ENCODE results near the gene NANOS2. TPM values are rescaled to one million over a fixed set of nuclear protein-coding genes. Genes with fewer than 3 reads are reported as not detected.

The NANOS2 gene
- not detected in 2 replicates for total RNA-seq (2014; rRNA removed; shearing (Covaris generic))
- total RNA-seq (2022), result not detected in 2 replicates
- Bru-seq, nascent RNA, result not detected
- BruChase-seq, experiment 1, labeled RNA remaining after a 6-hour chase, result percentile 20 among the genes with signal in this experiment
- not detected for BruChase-seq, experiment 2, labeled RNA remaining after a 2-hour chase
- long read RNA-seq, result 0 reads

DNA sequence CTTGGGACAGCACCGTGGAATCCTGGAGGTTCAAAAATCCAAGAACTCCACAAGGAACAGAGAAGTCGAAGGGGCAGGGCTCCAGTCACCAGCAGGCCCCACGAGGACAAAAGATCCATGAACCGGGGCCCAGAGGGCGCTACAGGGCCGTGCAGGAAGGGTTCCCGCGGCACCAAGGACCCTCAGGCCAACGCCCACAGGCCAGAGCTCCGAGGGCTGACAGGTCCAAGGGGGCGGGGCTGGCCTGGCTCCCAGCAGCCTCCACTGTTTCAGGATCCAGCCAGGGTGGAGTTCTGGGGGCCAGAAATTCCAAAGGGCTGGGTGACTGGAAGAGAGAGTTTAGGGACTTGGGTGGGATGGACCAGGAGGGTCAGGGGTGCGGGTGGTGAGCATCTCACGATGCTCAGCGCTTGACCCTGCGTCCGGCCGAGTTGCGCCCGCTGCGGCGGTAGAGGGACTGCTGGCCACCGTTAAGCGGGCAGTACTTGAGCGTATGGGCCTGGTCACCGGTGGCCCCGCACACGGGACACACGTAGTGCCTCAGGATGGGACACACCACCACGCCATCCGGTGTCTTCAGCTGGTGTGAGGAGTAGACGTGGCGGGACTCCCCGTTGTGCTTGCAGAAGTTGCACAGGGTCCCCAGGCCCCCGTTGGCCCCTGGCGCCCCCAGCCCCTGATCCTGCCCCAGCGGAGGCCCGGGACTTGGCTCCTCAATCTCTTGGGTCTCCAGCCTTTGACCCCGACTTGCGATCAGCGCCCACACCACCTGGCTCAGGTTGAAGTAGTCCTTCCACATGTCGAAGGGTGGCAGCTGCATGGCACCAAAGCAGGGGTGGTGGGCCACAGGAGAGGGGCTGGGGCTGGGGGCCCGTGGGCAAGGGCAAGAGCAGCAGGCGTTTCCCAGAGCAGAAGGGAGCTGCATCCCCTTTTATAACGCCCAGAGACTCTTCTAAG lies at the start of gene NANOS2:
Gene NANOS2, minus strand, starts transcription at position 905 of the 957 bp plus-strand sequence. Its CDS starts 85 bp downstream, at position 820.
- Histone ChIP-seq H3K27ac (ENCODE audit: low read depth, low read length, poor library complexity, severe bottlenecking) (no peak within 1 kb of the TSS), H2AFZ (ENCODE audit: low read length) (no peak within 1 kb of the TSS), H3K36me3 (ENCODE audit: insufficient read depth, low read length) (no peaks in the 10 kb centered on the region), H4K20me1 (ENCODE audit: insufficient read depth, low read length) (no peaks in the 10 kb centered on the region), H3K9me2 (ENCODE audit: insufficient read depth, low read length) (no peaks in the 10 kb centered on the region), H3K79me2 (ENCODE audit: insufficient read depth, low read depth, low read length) (no peaks in the 10 kb centered on the region), H3K4me1 (ENCODE audit: insufficient read depth, low read length, poor library complexity, severe bottlenecking) (no peaks in the 10 kb centered on the region), H3K4me3 (ENCODE audit: low read depth, low read length, poor library complexity, severe bottlenecking) (no peak within 1 kb of the TSS), H3K4me2 (ENCODE audit: low read length) (no peak within 1 kb of the TSS), H3K9me3 (ENCODE audit: low read length) (no peaks in the 10 kb centered on the region)
- no peak for TF ChIP-seq EZH2phosphoT487 (IDR thresholded peaks at IDR 0.05; ENCODE audit: borderline replicate concordance, low read depth, low read length)
- TF ChIP-seq, protein P1, sequence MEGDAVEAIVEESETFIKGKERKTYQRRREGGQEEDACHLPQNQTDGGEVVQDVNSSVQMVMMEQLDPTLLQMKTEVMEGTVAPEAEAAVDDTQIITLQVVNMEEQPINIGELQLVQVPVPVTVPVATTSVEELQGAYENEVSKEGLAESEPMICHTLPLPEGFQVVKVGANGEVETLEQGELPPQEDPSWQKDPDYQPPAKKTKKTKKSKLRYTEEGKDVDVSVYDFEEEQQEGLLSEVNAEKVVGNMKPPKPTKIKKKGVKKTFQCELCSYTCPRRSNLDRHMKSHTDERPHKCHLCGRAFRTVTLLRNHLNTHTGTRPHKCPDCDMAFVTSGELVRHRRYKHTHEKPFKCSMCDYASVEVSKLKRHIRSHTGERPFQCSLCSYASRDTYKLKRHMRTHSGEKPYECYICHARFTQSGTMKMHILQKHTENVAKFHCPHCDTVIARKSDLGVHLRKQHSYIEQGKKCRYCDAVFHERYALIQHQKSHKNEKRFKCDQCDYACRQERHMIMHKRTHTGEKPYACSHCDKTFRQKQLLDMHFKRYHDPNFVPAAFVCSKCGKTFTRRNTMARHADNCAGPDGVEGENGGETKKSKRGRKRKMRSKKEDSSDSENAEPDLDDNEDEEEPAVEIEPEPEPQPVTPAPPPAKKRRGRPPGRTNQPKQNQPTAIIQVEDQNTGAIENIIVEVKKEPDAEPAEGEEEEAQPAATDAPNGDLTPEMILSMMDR (conservative IDR thresholded peaks at IDR 0.05; ENCODE audit: low read length), result peak; percentile 63
- ChIA-PET CTCF (ENCODE audit: unreplicated experiment) (no interaction called here), POLR2A (no interaction called here)
- peak; percentile 29 for DNase-seq (ENCODE audit: low spot score)
- intact Hi-C loops (cut with micrococcal nuclease; ENCODE audit: unreplicated experiment), result no loop called here
- BruUV-seq (replicated peaks), result no TSS peak

DNA sequence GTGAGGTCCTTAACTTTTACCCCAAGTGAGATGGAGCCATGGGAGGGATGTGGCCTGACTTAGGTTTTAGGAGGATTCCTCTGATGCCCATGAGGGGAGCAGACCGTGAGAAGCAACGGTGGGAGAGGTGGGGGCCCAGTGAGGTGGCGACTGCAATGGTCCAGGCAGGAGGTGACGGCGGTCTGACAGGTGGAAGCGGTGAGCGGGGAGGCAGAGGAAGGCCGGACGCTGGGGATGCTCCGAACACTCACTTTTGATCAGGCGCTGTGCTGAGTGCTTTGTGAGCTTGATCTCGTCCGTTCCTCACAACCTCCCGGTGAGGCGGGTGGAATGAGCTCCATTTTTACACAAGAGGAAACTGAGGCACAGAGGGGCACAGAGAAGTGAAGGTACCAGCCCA lies 47.4 kb upstream of the NANOS2 start:
- CTCF ChIA-PET (ENCODE audit: unreplicated experiment), result no interaction called here

More for the DNA sequence above, 47.4 kb upstream of the NANOS2 start:
- TF ChIP-seq, protein P1 (conservative IDR thresholded peaks at IDR 0.05; ENCODE audit: low read length), result no peak
- TF ChIP-seq EZH2phosphoT487 (IDR thresholded peaks at IDR 0.05; ENCODE audit: borderline replicate concordance, low read depth, low read length), result no peak
- no peaks in the 10 kb centered on the region for H3K79me2 ChIP-seq (ENCODE audit: insufficient read depth, low read depth, low read length)
- H2AFZ ChIP-seq (ENCODE audit: low read length), result no peak overlapping the region
- no peak overlapping the region for H3K27ac ChIP-seq (ENCODE audit: low read depth, low read length, poor library complexity, severe bottlenecking)
- no peaks in the 10 kb centered on the region for H4K20me1 ChIP-seq (ENCODE audit: insufficient read depth, low read length)
- no peak for DNase-seq (ENCODE audit: low spot score)
- H3K4me2 ChIP-seq (ENCODE audit: low read length), result no peak overlapping the region
- H3K36me3 ChIP-seq (ENCODE audit: insufficient read depth, low read length), result no peaks in the 10 kb centered on the region
- POLR2A ChIA-PET, result no interaction called here
- no TSS peak for BruUV-seq (replicated peaks)
- peaks cover 5% of the 10 kb centered on the region for H3K4me1 ChIP-seq (ENCODE audit: insufficient read depth, low read length, poor library complexity, severe bottlenecking)
- intact Hi-C loops (cut with micrococcal nuclease; ENCODE audit: unreplicated experiment), result no loop called here
- H3K4me3 ChIP-seq (ENCODE audit: low read depth, low read length, poor library complexity, severe bottlenecking), result no peak overlapping the region
- H3K9me3 ChIP-seq (ENCODE audit: low read length), result no peaks in the 10 kb centered on the region
- no peaks in the 10 kb centered on the region for H3K9me2 ChIP-seq (ENCODE audit: insufficient read depth, low read length)

Measured in OCI-LY7 (cell line).